H1 (cell line): Measurements from ENCODE around the gene SMYD3. TPM values are rescaled to one million over a fixed set of nuclear protein-coding genes. Genes with fewer than 3 reads are reported as not detected.

Source experiments
- CTCF ChIA-PET: fragments of 300-600 bp; sonication (Branson Sonifier 250); formaldehyde crosslinking; loops from one replicate; lab custom pipeline; 2021; ENCODE audit not compliant: partially characterized antibody; lab: Charles Lee
- POLR2A ChIA-PET: fragments of 300-600 bp; sonication (Branson Sonifier 250); formaldehyde crosslinking; loops from one replicate; lab custom pipeline; 2021; ENCODE audit warnings: inconsistent platforms; ENCODE audit not compliant: partially characterized antibody; lab: Charles Lee
- DNase-seq, 2 experiments: peaks; one replicate each; pipeline versions ENCODE4 v3.0.0 to v3.0.0-alpha.2; 2010 to 2022; ENCODE audit warnings: low spot score in 2 of 2, low read depth in 1 of 2, mixed read lengths in 1 of 2
- FAIRE-seq: peaks from 2 replicates; lab custom pipeline; 2011; peaks lifted over from hg19 to GRCh38; lab: Jason Lieb, UNC
- H2AFZ ChIP-seq: 2 replicates; pipeline ENCODE4 v1.8.1; 2012; ENCODE audit warnings: low read length, inconsistent platforms
- H2AK5ac ChIP-seq: 2 replicates; pipeline ENCODE4 v1.6.1; 2013; ENCODE audit warnings: low read depth, low read length
- H2BK120ac ChIP-seq: replicated peaks from 2 replicates; pipeline ENCODE3; 2013; ENCODE audit warnings: low read depth, low read length, inconsistent platforms
- H2BK12ac ChIP-seq: 2 replicates; pipeline ENCODE4 v1.6.1; 2013; ENCODE audit warnings: low read depth, low read length
- H2BK15ac ChIP-seq: 2 replicates; pipeline ENCODE4 v1.6.1; 2013; ENCODE audit warnings: low read length
- H2BK20ac ChIP-seq: 2 replicates; pipeline ENCODE4 v1.6.1; 2013; ENCODE audit warnings: low read length
- H2BK5ac ChIP-seq: 2 replicates; pipeline ENCODE4 v1.6.1; 2013; ENCODE audit warnings: low read depth, low read length
- H3K14ac ChIP-seq: 2 replicates; pipeline ENCODE4 v1.6.1; 2013; ENCODE audit warnings: inconsistent platforms; ENCODE audit not compliant: insufficient read length
- H3K18ac ChIP-seq: 2 replicates; pipeline ENCODE4 v1.6.1; 2013; ENCODE audit warnings: low read length; ENCODE audit errors: extremely low read depth
- H3K23ac ChIP-seq: 2 replicates; pipeline ENCODE4 v1.6.1; 2013; ENCODE audit warnings: inconsistent platforms; ENCODE audit not compliant: insufficient read length
- H3K23me2 ChIP-seq: 2 replicates; pipeline ENCODE4 v1.6.1; 2013; ENCODE audit warnings: low read depth, low read length
- H3K27ac ChIP-seq: 2 replicates; pipeline ENCODE4 v1.6.1; 2011; ENCODE audit warnings: low read depth, low read length, inconsistent platforms
- H3K27me3 ChIP-seq, 4 experiments: replicated peaks in 1 of 4; 1 replicate in 1 of 4; 2 replicates in 3 of 4; pipeline versions ENCODE4 v1.6.1 to v1.8.1; 2011 to 2013; ENCODE audit warnings: low read length in 3 of 4, mild to moderate bottlenecking in 3 of 4, inconsistent platforms in 2 of 4, mixed read lengths in 2 of 4, moderate library complexity in 1 of 4; ENCODE audit not compliant: control insufficient read depth in 3 of 4, insufficient read depth in 3 of 4; ENCODE audit errors: extremely low read depth in 1 of 4
- H3K36me3 ChIP-seq, 4 experiments: 2 replicates each; pipeline versions ENCODE4 v1.6.1 to v1.8.1; 2011 to 2013; ENCODE audit warnings: mild to moderate bottlenecking in 4 of 4, low read length in 3 of 4, moderate library complexity in 2 of 4, control low read depth in 1 of 4, inconsistent platforms in 1 of 4; ENCODE audit not compliant: insufficient read depth in 4 of 4, control insufficient read depth in 2 of 4
- H3K4ac ChIP-seq: replicated peaks from 2 replicates; pipeline ENCODE3; 2013; ENCODE audit warnings: low read length, low read depth, mixed read lengths, inconsistent platforms; ENCODE audit not compliant: insufficient read length
- H3K4me1 ChIP-seq, 4 experiments: replicated peaks in 1 of 4; 1 replicate in 1 of 4; 2 replicates in 3 of 4; pipeline versions ENCODE4 v1.6.1 to v1.8.1; 2011 to 2013; ENCODE audit warnings: low read length in 3 of 4, inconsistent platforms in 2 of 4, mixed read lengths in 1 of 4; ENCODE audit not compliant: insufficient read depth in 4 of 4, control insufficient read depth in 3 of 4
- H3K4me2 ChIP-seq, 2 experiments: 2 replicates each; pipeline versions ENCODE4 v1.6.1 to v1.8.1; 2011 to 2013; ENCODE audit warnings: low read depth in 2 of 2, low read length in 2 of 2, control low read depth in 1 of 2, inconsistent platforms in 1 of 2, mild to moderate bottlenecking in 1 of 2; ENCODE audit not compliant: insufficient read depth in 1 of 2
- H3K4me3 ChIP-seq, 4 experiments: fragments of 200-600, 300-600 bp in 1 of 4; sonication (generic), shearing (Covaris generic), sonication (Bioruptor Twin) in 1 of 4; 2 replicates each; pipeline versions ENCODE4 v1.5.1 to v1.8.1; 2011 to 2016; ENCODE audit warnings: low read length in 4 of 4, low read depth in 3 of 4, control low read depth in 2 of 4, inconsistent platforms in 2 of 4, mild to moderate bottlenecking in 2 of 4, mixed read lengths in 1 of 4, moderate library complexity in 1 of 4; ENCODE audit not compliant: insufficient read depth in 2 of 4; ENCODE audit errors: extremely low read depth in 1 of 4
- H3K56ac ChIP-seq: replicated peaks from 2 replicates; pipeline ENCODE3; 2013; ENCODE audit warnings: low read depth, mild to moderate bottlenecking, mixed read lengths, low read length, inconsistent platforms; ENCODE audit not compliant: insufficient read length
- H3K79me1 ChIP-seq: 2 replicates; pipeline ENCODE4 v1.6.1; 2013; ENCODE audit warnings: low read depth, low read length, control low read depth
- H3K79me2 ChIP-seq, 2 experiments: 2 replicates each; pipeline versions ENCODE4 v1.6.1 to v1.8.1; 2012 to 2013; ENCODE audit warnings: low read length in 2 of 2, mild to moderate bottlenecking in 2 of 2, inconsistent platforms in 1 of 2; ENCODE audit not compliant: insufficient read depth in 2 of 2, control insufficient read depth in 1 of 2
- H3K9ac ChIP-seq, 4 experiments: replicated peaks in 1 of 4; 1 replicate in 1 of 4; 2 replicates in 3 of 4; pipeline versions ENCODE4 v1.6.1 to v1.8.1; 2011 to 2013; ENCODE audit warnings: low read depth in 3 of 4, low read length in 3 of 4, control low read depth in 2 of 4, mild to moderate bottlenecking in 2 of 4, moderate library complexity in 2 of 4, inconsistent platforms in 1 of 4; ENCODE audit errors: extremely low read depth in 1 of 4
- H3K9me3 ChIP-seq, 2 experiments: 2 replicates each; pipeline versions ENCODE4 v1.6.1 to v1.8.1; 2012 to 2013; ENCODE audit warnings: mild to moderate bottlenecking in 2 of 2, moderate library complexity in 2 of 2, control low read depth in 1 of 2, inconsistent platforms in 1 of 2, low read depth in 1 of 2, low read length in 1 of 2, mixed read lengths in 1 of 2; ENCODE audit not compliant: insufficient read depth in 2 of 2
- H4K20me1 ChIP-seq, 2 experiments: replicated peaks in 1 of 2; 2 replicates each; pipeline versions ENCODE3 to v1.8.1; 2011 to 2013; ENCODE audit warnings: inconsistent platforms in 2 of 2, low read length in 2 of 2, mild to moderate bottlenecking in 1 of 2; ENCODE audit not compliant: insufficient read depth in 2 of 2, control insufficient read depth in 1 of 2
- H4K5ac ChIP-seq: 2 replicates; pipeline ENCODE4 v1.6.1; 2013; ENCODE audit warnings: low read length, low read depth, mixed read lengths, inconsistent platforms; ENCODE audit not compliant: insufficient read length
- H4K8ac ChIP-seq: 2 replicates; pipeline ENCODE4 v1.8.0; 2013; ENCODE audit warnings: mild to moderate bottlenecking, moderate library complexity, low read length, inconsistent platforms; ENCODE audit not compliant: insufficient read depth; ENCODE audit errors: extremely low read depth
- H4K91ac ChIP-seq: replicated peaks from 2 replicates; pipeline ENCODE3; 2013; ENCODE audit warnings: low read length, mixed read lengths, inconsistent platforms; ENCODE audit not compliant: insufficient read length
- BACH1 ChIP-seq: IDR thresholded peaks from 2 replicates; pipeline ENCODE4 v1.6.1; 2012; ENCODE audit warnings: low read length, improper control_type of control experiment
- BCL11A ChIP-seq, 2 experiments: IDR thresholded peaks; one replicate each; pipeline ENCODE4 v1.6.1; 2011; ENCODE audit warnings: low read depth in 2 of 2, low read length in 2 of 2, mild to moderate bottlenecking in 2 of 2
- BRCA1 ChIP-seq: IDR thresholded peaks from 2 replicates; pipeline ENCODE4 v1.6.1; 2012; ENCODE audit warnings: low read depth, low read length, improper control_type of control experiment
- CBX5 ChIP-seq: fragments of 300-800, 300-1000 bp; sonication (generic); IDR thresholded peaks from 2 replicates; pipeline ENCODE4 v1.7.1; 2016; ENCODE audit warnings: antibody characterized with exemption, low read length, low read depth
- CEBPB ChIP-seq: IDR thresholded peaks from 2 replicates; pipeline ENCODE4 v1.6.1; 2012; ENCODE audit warnings: low read depth, low read length
- CHD2 ChIP-seq: IDR thresholded peaks from 2 replicates; pipeline ENCODE4 v1.6.1; 2012; ENCODE audit warnings: low read length, improper control_type of control experiment
- CTBP2 ChIP-seq: IDR thresholded peaks from 2 replicates; pipeline ENCODE4 v1.7.0; 2011; ENCODE audit warnings: borderline replicate concordance, mild to moderate bottlenecking, moderate library complexity, mixed read lengths, low read length; ENCODE audit not compliant: insufficient read depth, insufficient read length
- GABPA ChIP-seq: IDR thresholded peaks from 2 replicates; pipeline ENCODE4 v1.6.1; 2011; ENCODE audit warnings: mild to moderate bottlenecking, low read length, moderate library complexity, borderline replicate concordance; ENCODE audit not compliant: insufficient read depth
- PHF8 ChIP-seq: fragments of 200-600 bp; sonication (generic); conservative IDR thresholded peaks from 2 replicates; pipeline ENCODE4 v1.7.1; 2012; ENCODE audit warnings: low read depth, mild to moderate bottlenecking, inconsistent platforms, low read length, moderate library complexity
- SP1 ChIP-seq: IDR thresholded peaks from 2 replicates; pipeline ENCODE4 v1.6.1; 2011; ENCODE audit warnings: low read depth, low read length
- SP4 ChIP-seq: IDR thresholded peaks from 2 replicates; pipeline ENCODE4 v1.6.1; 2012; ENCODE audit warnings: low read length, inconsistent platforms
- TAF1 ChIP-seq: IDR thresholded peaks from 2 replicates; pipeline ENCODE4 v1.6.1; 2011; ENCODE audit warnings: mild to moderate bottlenecking, low read depth, low read length
- TBP ChIP-seq: IDR thresholded peaks from 2 replicates; pipeline ENCODE4 v1.6.1; 2011; ENCODE audit warnings: low read depth, low read length, improper control_type of control experiment
- USF2 ChIP-seq: IDR thresholded peaks from 2 replicates; pipeline ENCODE4 v1.6.1; 2011; ENCODE audit warnings: low read length, improper control_type of control experiment
- ZNF274 ChIP-seq: IDR thresholded peaks from 2 replicates; pipeline ENCODE4 v1.7.0; 2012; ENCODE audit warnings: low read length, borderline replicate concordance; ENCODE audit errors: extremely low read depth
- WGBS, 2 experiments: shearing (Covaris generic) in 1 of 2; methylation state at CpG; one replicate each; pipeline versions ENCODE4 v1.1.6 to v1.1.7; 2013 to 2015; ENCODE audit warnings: low lambda C conversion rate in 2 of 2, mixed read lengths in 2 of 2, inconsistent platforms in 1 of 2, low coverage in 1 of 2, missing lambda C conversion rate in 1 of 2; ENCODE audit not compliant: insufficient replicate concordance in 2 of 2, insufficient coverage in 1 of 2, insufficient read length in 1 of 2; ENCODE audit errors: extremely low coverage in 1 of 2, missing lambda C conversion rate in 1 of 2; 5-methylcytosine and 5-hydroxymethylcytosine counted together
- polyA plus RNA-seq, 7 experiments: library from polyadenylated mRNA; depleted of rRNA in 3 of 7; stranded (reverse) in 5 of 7; unstranded in 2 of 7; fragments of >200 nt in 5 of 7; fragments of 200-250 nt in 2 of 7; gene quantifications; 1 replicate in 5 of 7; 2 replicates in 1 of 7; 4 replicates in 1 of 7; pipeline versions ENCODE4 v1.2.1 to v1.2.3, GENCODE V29; 2011 to 2013; ENCODE audit warnings: missing spikeins in 2 of 7, mixed read lengths in 2 of 7
- total RNA-seq: library from RNA; stranded (reverse); fragmentation: NEBNext Ultra II Directional; extraction: Animal tissue kit (Norgen Biotek cat#: 25700); gene quantifications from 2 replicates; pipeline ENCODE4 v1.2.1, GENCODE V29; 2021

SMYD3 gene
- total and polyA plus RNA-seq, 2 of the 8 experiments (the other 6 are each of a cell fraction or from before 2014, with no cell fraction given) = 17.3 to 25.4 TPM

GRCh38 chr1:245873068-245873467, 634.0 kb downstream of the SMYD3 start:
- Histone ChIP-seq H3K79me2 (no peaks in the 10 kb centered on the region), H3K23me2 (no peaks in the 10 kb centered on the region), H3K56ac (no peak overlapping the region), H2AFZ (no peak overlapping the region), H3K9me3 (no peaks in the 10 kb centered on the region), H3K14ac (no peak overlapping the region), H2BK12ac (no peak overlapping the region), H3K23ac (no peak overlapping the region), H2BK120ac (no peak overlapping the region), H2BK20ac (no peak overlapping the region), H4K20me1 (no peaks in the 10 kb centered on the region), H3K4me3 (no peak overlapping the region), H3K9ac (no peak overlapping the region), H3K36me3 (no peaks in the 10 kb centered on the region), H2BK5ac (no peak overlapping the region), H3K18ac (no peak overlapping the region), H2BK15ac (no peak overlapping the region), H4K8ac (no peak overlapping the region), H4K91ac (no peak overlapping the region), H3K27ac (no peak overlapping the region), H3K4me2 (no peak overlapping the region), H4K5ac (no peak overlapping the region), H3K4me1 (no peaks in the 10 kb centered on the region), H3K4ac (no peak overlapping the region), H2AK5ac (no peak overlapping the region), H3K27me3 (no peaks in the 10 kb centered on the region), H3K79me1 (no peaks in the 10 kb centered on the region)
- 89% methylated on average over 1 of the region's 1 CpG; no CpG with 5 or more reads in 1 of the 2 experiments for WGBS, 2 experiments
- POLR2A ChIA-PET = no interaction called here
- CTCF ChIA-PET = interaction anchor here (2.3 to 5.8 kb wide), 3 partner anchors 8 to 16 kb away, joined by 10 to 25 read pairs (median 15); no protein-coding TSS in a partner anchor
- DNase-seq (no peak), FAIRE-seq (no peak)
- TF ChIP-seq BCL11A (IDR thresholded peaks at IDR 0.05; ENCODE audit: low read depth in 2 of 2, low read length in 2 of 2) (no peak), GABPA (no peak), PHF8 (no peak), SP4 (no peak), CEBPB (no peak), CHD2 (no peak), USF2 (no peak), CTBP2 (no peak), SP1 (no peak), BRCA1 (no peak), BACH1 (no peak), TAF1 (no peak), CBX5 (no peak), ZNF274 (no peak), TBP (no peak)
